Suprapubic skin (tissue), 4 donors: ENCODE data around the gene RPS6KA3. TPM values are rescaled to one million over a fixed set of nuclear protein-coding genes. Genes with fewer than 3 reads are reported as not detected.

Experiments used
- DNase-seq, 2 donors: peaks; one replicate each; pipeline ENCODE4 v3.0.0-alpha.2; 2019; ENCODE audit warnings: low spot score in 2 of 2
- H3K27ac ChIP-seq: fragments of 200-600 bp; sonication (generic); one replicate; pipeline ENCODE4 v1.5.1; 2019
- H3K27me3 ChIP-seq: fragments of 200-600 bp; sonication (generic); one replicate; pipeline ENCODE4 v1.5.1; 2019
- H3K36me3 ChIP-seq: fragments of 200-600 bp; sonication (generic); one replicate; pipeline ENCODE4 v1.5.1; 2019
- H3K4me1 ChIP-seq: fragments of 200-600 bp; sonication (generic); one replicate; pipeline ENCODE4 v1.5.1; 2019
- H3K4me3 ChIP-seq: fragments of 200-600 bp; sonication (generic); one replicate; pipeline ENCODE4 v1.5.1; 2019; ENCODE audit warnings: mild to moderate bottlenecking
- H3K9me3 ChIP-seq: fragments of 200-600 bp; sonication (generic); one replicate; pipeline ENCODE4 v1.5.1; 2019
- EP300 ChIP-seq: sonication (generic); formaldehyde crosslinking; IDR thresholded peaks from one replicate; pipeline ENCODE4 v1.6.1; 2017; ENCODE audit warnings: antibody characterized with exemption
- POLR2A ChIP-seq, 2 donors: fragments of 450-650 bp; IDR thresholded peaks; one replicate each; pipeline ENCODE4 v1.6.1; 2017; ENCODE audit warnings: antibody characterized with exemption in 2 of 2, mild to moderate bottlenecking in 2 of 2, moderate library complexity in 2 of 2
- POLR2AphosphoS5 ChIP-seq, 3 donors: sonication (generic); formaldehyde crosslinking; IDR thresholded peaks; one replicate each; pipeline ENCODE4 v1.6.1; 2017; ENCODE audit warnings: antibody characterized with exemption in 3 of 3
- WGBS: methylation state at CpG from one replicate; pipeline ENCODE4 v1.1.5; 2018; 5-methylcytosine and 5-hydroxymethylcytosine counted together
- total RNA-seq, 4 donors: library from RNA; depleted of rRNA; stranded (reverse); fragments of >200 nt; gene quantifications; one replicate each; pipeline ENCODE4 v1.1.0, GENCODE V29; 2016
- TF ChIP-seq, protein P1 (sequence below), 2 donors: fragments of 200-600 bp in 1 of 2; fragments of 450-650 bp in 1 of 2; sonication (generic) in 1 of 2; IDR thresholded peaks; one replicate each; pipeline ENCODE4 v1.5.1; 2016 to 2019; ENCODE audit warnings: antibody characterized with exemption in 2 of 2, mild to moderate bottlenecking in 1 of 2, moderate library complexity in 1 of 2

Gene RPS6KA3
- total RNA-seq, 4 donors from 2014 or later: 27.2 to 36.0 (median 32.2) TPM

DNA sequence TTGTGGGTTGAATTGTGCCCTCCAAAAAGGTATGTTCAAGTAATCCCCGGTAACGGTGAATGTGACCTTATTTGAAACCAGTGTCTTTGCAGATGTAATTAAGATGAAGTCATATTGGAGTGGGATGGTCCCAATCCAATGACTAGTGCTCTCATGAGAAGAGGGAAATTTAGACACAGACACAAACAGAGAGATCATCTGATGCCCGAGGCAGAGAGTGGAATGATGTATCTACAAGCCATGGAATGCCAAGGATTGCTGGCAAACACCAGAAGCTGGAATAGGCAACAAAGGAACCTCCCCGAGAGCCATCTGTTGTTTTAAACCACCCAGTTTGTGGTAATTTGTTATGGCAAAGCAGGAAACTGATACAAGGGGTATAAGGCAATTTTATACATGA, 35.1 kb downstream of the RPS6KA3 start:
- no peaks in the 10 kb centered on the region for H3K27me3 ChIP-seq

DNA sequence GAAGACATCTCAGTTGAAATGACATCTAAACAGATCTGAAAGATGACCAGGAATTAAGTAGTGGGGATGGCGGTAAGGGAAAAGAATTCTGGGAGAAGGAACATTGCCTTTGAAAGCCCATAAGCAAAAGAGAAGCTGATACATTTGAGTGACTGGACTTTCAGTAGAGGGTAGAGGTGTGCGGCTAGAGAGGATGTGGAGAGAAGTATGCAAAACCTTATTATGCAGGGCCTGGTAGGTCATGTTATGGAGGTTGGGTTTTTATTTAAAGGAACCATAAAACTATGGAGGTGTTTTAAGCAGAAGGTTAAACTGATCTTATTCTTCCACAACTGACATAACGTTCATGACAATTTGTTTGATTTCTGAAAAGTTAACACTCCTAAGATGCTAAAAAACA, 36.3 kb downstream of the RPS6KA3 start:
- no peaks in the 10 kb centered on the region for H3K9me3 ChIP-seq
- H3K36me3 ChIP-seq: no peaks in the 10 kb centered on the region
- WGBS: 87% methylated on average over 3 of the region's 3 CpGs
- DNase-seq: no peak
- TF ChIP-seq EP300 (no peak), POLR2AphosphoS5 (IDR thresholded peaks at IDR 0.05) (no peak), POLR2A (IDR thresholded peaks at IDR 0.05) (no peak)
- TF ChIP-seq, protein P1, sequence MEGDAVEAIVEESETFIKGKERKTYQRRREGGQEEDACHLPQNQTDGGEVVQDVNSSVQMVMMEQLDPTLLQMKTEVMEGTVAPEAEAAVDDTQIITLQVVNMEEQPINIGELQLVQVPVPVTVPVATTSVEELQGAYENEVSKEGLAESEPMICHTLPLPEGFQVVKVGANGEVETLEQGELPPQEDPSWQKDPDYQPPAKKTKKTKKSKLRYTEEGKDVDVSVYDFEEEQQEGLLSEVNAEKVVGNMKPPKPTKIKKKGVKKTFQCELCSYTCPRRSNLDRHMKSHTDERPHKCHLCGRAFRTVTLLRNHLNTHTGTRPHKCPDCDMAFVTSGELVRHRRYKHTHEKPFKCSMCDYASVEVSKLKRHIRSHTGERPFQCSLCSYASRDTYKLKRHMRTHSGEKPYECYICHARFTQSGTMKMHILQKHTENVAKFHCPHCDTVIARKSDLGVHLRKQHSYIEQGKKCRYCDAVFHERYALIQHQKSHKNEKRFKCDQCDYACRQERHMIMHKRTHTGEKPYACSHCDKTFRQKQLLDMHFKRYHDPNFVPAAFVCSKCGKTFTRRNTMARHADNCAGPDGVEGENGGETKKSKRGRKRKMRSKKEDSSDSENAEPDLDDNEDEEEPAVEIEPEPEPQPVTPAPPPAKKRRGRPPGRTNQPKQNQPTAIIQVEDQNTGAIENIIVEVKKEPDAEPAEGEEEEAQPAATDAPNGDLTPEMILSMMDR (IDR thresholded peaks at IDR 0.05): no peak
- H3K4me1 ChIP-seq: no peaks in the 10 kb centered on the region
- H3K27ac ChIP-seq: no peak overlapping the region
- no peak overlapping the region for H3K4me3 ChIP-seq
- H3K27me3 ChIP-seq: no peaks in the 10 kb centered on the region

More for the DNA sequence above, 35.1 kb downstream of the RPS6KA3 start:
- TF ChIP-seq POLR2A (IDR thresholded peaks at IDR 0.05) (no peak), EP300 (no peak), POLR2AphosphoS5 (IDR thresholded peaks at IDR 0.05) (no peak)
- TF ChIP-seq, protein P1 (IDR thresholded peaks at IDR 0.05): no peak
- H3K4me1 ChIP-seq: no peaks in the 10 kb centered on the region
- no peaks in the 10 kb centered on the region for H3K36me3 ChIP-seq
- no peak for DNase-seq
- H3K4me3 ChIP-seq: no peak overlapping the region
- H3K9me3 ChIP-seq: no peaks in the 10 kb centered on the region
- H3K27ac ChIP-seq: no peak overlapping the region
- WGBS: 57% methylated on average over 4 of the region's 4 CpGs

DNA sequence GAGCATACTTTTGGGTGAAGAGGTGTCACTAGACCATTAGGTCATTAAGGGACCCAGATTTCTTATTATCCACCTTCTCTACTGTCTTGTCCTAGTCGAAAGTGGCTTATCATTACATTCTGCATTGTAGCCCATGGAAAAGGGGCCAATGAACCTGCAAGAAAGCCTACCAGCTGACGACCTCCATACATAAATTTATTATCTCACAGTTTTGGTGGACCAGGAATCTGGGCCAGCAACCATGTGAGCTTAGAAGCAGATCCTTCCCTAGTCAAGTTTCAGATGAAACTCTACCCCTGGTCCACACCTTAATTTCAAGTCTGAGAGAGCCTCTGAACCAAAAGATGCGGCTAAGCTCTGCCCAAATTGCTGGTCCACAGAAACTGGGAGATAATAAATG, 37.6 kb downstream of the RPS6KA3 start:
- H3K4me3 ChIP-seq: no peak overlapping the region
- no peaks in the 10 kb centered on the region for H3K9me3 ChIP-seq
- no peaks in the 10 kb centered on the region for H3K4me1 ChIP-seq
- no peak for TF ChIP-seq POLR2A (IDR thresholded peaks at IDR 0.05)
- no peak for TF ChIP-seq POLR2AphosphoS5 (IDR thresholded peaks at IDR 0.05)
- TF ChIP-seq, protein P1 (IDR thresholded peaks at IDR 0.05): no peak
- no peaks in the 10 kb centered on the region for H3K27me3 ChIP-seq
- DNase-seq: no peak
- WGBS: 72% methylated on average over 3 of the region's 3 CpGs
- no peaks in the 10 kb centered on the region for H3K36me3 ChIP-seq
- H3K27ac ChIP-seq: no peak overlapping the region

DNA sequence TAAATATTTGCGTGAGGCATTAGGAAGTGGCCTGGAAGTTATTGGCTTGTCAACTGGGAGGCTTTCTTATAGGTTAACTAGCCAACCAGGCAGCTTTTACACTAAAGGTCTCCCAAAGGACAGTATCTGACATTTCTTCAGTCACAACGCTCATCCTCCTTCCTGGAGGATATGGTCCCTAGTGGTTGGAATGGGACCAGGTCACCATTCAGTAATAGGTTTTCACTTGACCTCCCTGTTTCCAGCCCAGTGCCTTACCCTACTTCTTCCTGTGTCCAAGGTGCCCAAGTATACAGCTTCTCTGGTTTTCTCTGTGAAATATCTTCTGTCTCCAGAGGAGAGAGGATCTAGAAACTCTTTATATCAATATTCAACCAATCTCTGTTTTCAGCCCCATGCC, 38.5 kb downstream of the RPS6KA3 start:
- no peak overlapping the region for H3K4me3 ChIP-seq
- H3K27me3 ChIP-seq: no peaks in the 10 kb centered on the region
- TF ChIP-seq, protein P1 (IDR thresholded peaks at IDR 0.05): no peak
- TF ChIP-seq EP300 (no peak), POLR2A (IDR thresholded peaks at IDR 0.05) (no peak), POLR2AphosphoS5 (IDR thresholded peaks at IDR 0.05) (no peak)
- H3K9me3 ChIP-seq: no peaks in the 10 kb centered on the region
- H3K36me3 ChIP-seq: no peaks in the 10 kb centered on the region
- no peak overlapping the region for H3K27ac ChIP-seq
- WGBS: 78% methylated on average over 2 of the region's 2 CpGs
- H3K4me1 ChIP-seq: no peaks in the 10 kb centered on the region
- DNase-seq: no peak

DNA sequence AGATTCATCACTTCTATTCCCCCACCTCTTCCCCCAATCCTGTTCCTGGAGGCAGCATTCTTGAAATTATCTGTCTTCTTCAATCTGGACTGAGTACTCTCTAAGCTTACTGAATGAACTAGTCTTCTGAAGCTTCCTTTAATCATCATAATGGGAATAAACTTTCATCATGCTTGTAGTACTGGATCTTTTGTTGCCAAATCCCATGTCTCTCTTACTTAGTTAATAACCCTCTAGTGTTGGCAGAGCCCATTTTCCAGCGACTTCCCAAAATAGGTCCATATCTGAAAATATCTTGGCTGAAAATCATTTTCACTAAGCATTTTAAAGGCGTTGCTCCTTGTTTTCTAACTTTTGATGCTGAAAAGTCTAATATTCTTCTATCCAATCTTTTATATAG, 39.6 kb downstream of the RPS6KA3 start:
- no peak overlapping the region for H3K4me3 ChIP-seq
- WGBS: 42% methylated on average over 2 of the region's 2 CpGs
- H3K27ac ChIP-seq: no peak overlapping the region
- DNase-seq: no peak
- H3K36me3 ChIP-seq: no peaks in the 10 kb centered on the region
- no peak for TF ChIP-seq EP300
- no peak for TF ChIP-seq POLR2A (IDR thresholded peaks at IDR 0.05)
- no peak for TF ChIP-seq POLR2AphosphoS5 (IDR thresholded peaks at IDR 0.05)
- TF ChIP-seq, protein P1 (IDR thresholded peaks at IDR 0.05): no peak
- no peaks in the 10 kb centered on the region for H3K27me3 ChIP-seq
- no peaks in the 10 kb centered on the region for H3K9me3 ChIP-seq
- no peaks in the 10 kb centered on the region for H3K4me1 ChIP-seq
